GM12878 (cell line): ENCODE results near the gene FCHSD2. TPM values are rescaled to one million over a fixed set of nuclear protein-coding genes. Genes with fewer than 3 reads are reported as not detected.
A peak's percentile ranks its signal among the peaks of the same experiment; 100 is the strongest.

Source experiments
- ATF7 ChIP-seq: fragments of 450-650 bp; IDR thresholded peaks from 2 replicates; pipeline ENCODE4 v1.6.1; 2016; ENCODE audit warnings: low read depth, mild to moderate bottlenecking
- BCL3 ChIP-seq: IDR thresholded peaks from 2 replicates; pipeline ENCODE4 v1.6.1; 2011; ENCODE audit warnings: borderline replicate concordance, low read depth, mild to moderate bottlenecking, moderate library complexity, low read length; ENCODE audit not compliant: insufficient read depth, poor library complexity, severe bottlenecking
- CEBPB ChIP-seq, 2 experiments: fragments of 150-350 bp in 1 of 2; IDR thresholded peaks; 2 replicates each; pipeline ENCODE4 v1.6.1; 2012 to 2014; ENCODE audit warnings: low read depth in 2 of 2, low read length in 2 of 2, borderline replicate concordance in 1 of 2, inconsistent platforms in 1 of 2
- CHD1 ChIP-seq: IDR thresholded peaks from 2 replicates; pipeline ENCODE4 v1.6.1; 2012; ENCODE audit warnings: low read depth, low read length, improper control_type of control experiment
- E2F4 ChIP-seq: IDR thresholded peaks from 2 replicates; pipeline ENCODE4 v1.6.1; 2012; ENCODE audit warnings: low read depth, low read length, improper control_type of control experiment
- EED ChIP-seq: sonication (generic); IDR thresholded peaks from 2 replicates; pipeline ENCODE4 v1.6.1; 2016; ENCODE audit warnings: antibody characterized with exemption, low read depth
- EZH2 ChIP-seq: IDR thresholded peaks from 2 replicates; pipeline ENCODE4 v1.6.1; 2012; ENCODE audit warnings: low read depth, mild to moderate bottlenecking, control low read depth, inconsistent platforms, low read length, borderline replicate concordance; ENCODE audit not compliant: control insufficient read depth
- HCFC1 ChIP-seq: fragments of 150-350 bp; IDR thresholded peaks from 2 replicates; pipeline ENCODE4 v1.6.1; 2014; ENCODE audit warnings: low read length
- HDAC2 ChIP-seq: fragments of 200-600 bp; sonication (generic); IDR thresholded peaks from 2 replicates; pipeline ENCODE4 v1.6.1; 2017
- JUNB ChIP-seq: IDR thresholded peaks from 2 replicates; pipeline ENCODE4 v1.6.1; 2016; ENCODE audit warnings: antibody characterized with exemption, mild to moderate bottlenecking
- KAT2A ChIP-seq: conservative IDR thresholded peaks from 2 replicates; pipeline ENCODE4 v1.6.1; 2011; ENCODE audit warnings: low read depth, low read length; ENCODE audit not compliant: control insufficient read depth
- MEF2A ChIP-seq: IDR thresholded peaks from 2 replicates; pipeline ENCODE4 v1.6.1; 2011; ENCODE audit warnings: low read depth, mild to moderate bottlenecking, low read length, moderate library complexity; ENCODE audit not compliant: insufficient read depth
- MEF2B ChIP-seq: fragments of 450-650 bp; IDR thresholded peaks from 2 replicates; pipeline ENCODE4 v1.6.1; 2018; ENCODE audit warnings: mild to moderate bottlenecking, moderate library complexity; ENCODE audit not compliant: partially characterized antibody, poor library complexity, severe bottlenecking
- NFYA ChIP-seq: IDR thresholded peaks from 2 replicates; pipeline ENCODE4 v1.6.1; 2011; ENCODE audit warnings: low read depth, mild to moderate bottlenecking, low read length, improper control_type of control experiment, borderline replicate concordance
- POLR2AphosphoS2 ChIP-seq: IDR thresholded peaks from 2 replicates; pipeline ENCODE4 v1.6.1; 2011; ENCODE audit warnings: low read depth, mild to moderate bottlenecking, low read length, improper control_type of control experiment, moderate library complexity
- RB1 ChIP-seq: fragments of 450-650 bp; formaldehyde crosslinking; IDR thresholded peaks from 2 replicates; pipeline ENCODE4 v1.6.1; 2017; ENCODE audit warnings: mild to moderate bottlenecking, borderline replicate concordance
- SIX5 ChIP-seq: IDR thresholded peaks from 2 replicates; pipeline ENCODE4 v1.6.1; 2011; ENCODE audit warnings: mild to moderate bottlenecking, low read depth, low read length, moderate library complexity; ENCODE audit not compliant: severe bottlenecking
- SPI1 ChIP-seq: IDR thresholded peaks from 2 replicates; pipeline ENCODE4 v1.6.1; 2011; ENCODE audit warnings: low read depth, mild to moderate bottlenecking, low read length, moderate library complexity, borderline replicate concordance; ENCODE audit not compliant: insufficient read depth
- TAF1 ChIP-seq: IDR thresholded peaks from 2 replicates; pipeline ENCODE4 v1.6.1; 2011; ENCODE audit warnings: mild to moderate bottlenecking, low read depth, low read length, borderline replicate concordance
- YY1 ChIP-seq: IDR thresholded peaks from 2 replicates; pipeline ENCODE4 v1.6.1; 2011; ENCODE audit warnings: low read depth, mild to moderate bottlenecking, low read length
- ZBTB11 ChIP-seq: fragments of 450-650 bp; formaldehyde crosslinking; IDR thresholded peaks from 2 replicates; pipeline ENCODE4 v1.5.0; 2022; ENCODE audit warnings: mild to moderate bottlenecking, missing genetic modification characterization
- ZBTB33 ChIP-seq: fragments of 450-650 bp; IDR thresholded peaks from 2 replicates; pipeline ENCODE4 v1.6.1; 2017; ENCODE audit warnings: mild to moderate bottlenecking
- polyA plus RNA-seq, 11 experiments: library from polyadenylated mRNA; depleted of rRNA in 4 of 11; unstranded in 6 of 11; stranded (reverse) in 5 of 11; fragments of >200 nt; fragmentation: Nextera tagmentation in 4 of 11; fragmentation: Illumina TruSeq in 1 of 11; extraction: Ambion mirVana in 4 of 11; extraction: Trizol in 1 of 11; gene quantifications; 1 replicate in 1 of 11; 2 replicates in 10 of 11; pipeline versions ENCODE4 v1.2.1 to v1.2.3, GENCODE V29; 2011 to 2016; ENCODE audit warnings: inconsistent platforms in 2 of 11, missing spikeins in 2 of 11, low read depth in 1 of 11
- total RNA-seq, 4 experiments: library from RNA; depleted of rRNA in 3 of 4; stranded (reverse); fragments of >200 nt in 3 of 4; fragmentation: Illumina TruSeq in 1 of 4; extraction: Trizol in 1 of 4; gene quantifications; 2 replicates each; pipeline versions ENCODE4 v1.2.1 to v1.2.3, GENCODE V29; 2013 to 2021

FCHSD2 gene
- total and polyA plus RNA-seq, 10 of the 15 experiments (the other 5 are each of a cell fraction or from before 2014, with no cell fraction given), result 13.2 to 89.8 (median 47.8) TPM

- TF ChIP-seq BCL3 (no peak), EED (0 out of 2 replicates have a peak, but pooled peaks have one; percentile 51), HDAC2 (no peak), POLR2AphosphoS2 (no peak), HCFC1 (no peak), CEBPB (IDR thresholded peaks at IDR 0.05; ENCODE audit: borderline replicate concordance in 1 of 2, low read depth in 2 of 2, low read length in 2 of 2) (no peak), SIX5 (no peak), MEF2A (0 out of 2 replicates have a peak, but pooled peaks have one; percentile 39), JUNB (0 out of 2 replicates have a peak, but pooled peaks have one; percentile 21), RB1 (no peak), ATF7 (no peak), NFYA (no peak), MEF2B (no peak), ZBTB11 (CRISPR knock-in tag) (peak; percentile 44), E2F4 (no peak), YY1 (0 out of 2 replicates have a peak, but pooled peaks have one; percentile 15), TAF1 (no peak), KAT2A (no peak), EZH2 (no peak), ZBTB33 (no peak), CHD1 (no peak), SPI1 (peak; percentile 83)
Measured at GRCh38 chr11:73085189-73085875, 56.8 kb downstream of the FCHSD2 start (continued).
